GM12873 (cell line): ENCODE data around the gene GOLGA5.

Experiments used
- CTCF ChIP-seq: IDR thresholded peaks from 2 replicates; pipeline ENCODE4 v1.5.1; 2012; ENCODE audit warnings: low read depth, mild to moderate bottlenecking, moderate library complexity, low read length, control low read depth; ENCODE audit not compliant: insufficient read depth; ENCODE audit errors: missing control alignments

The GOLGA5 gene

GRCh38 chr14:92800012-92800411 lies 5.9 kb downstream of the GOLGA5 start:
- no peak for TF ChIP-seq CTCF

GRCh38 chr14:92800525-92800924 lies 6.4 kb downstream of the GOLGA5 start:
- no peak for TF ChIP-seq CTCF

- TF ChIP-seq CTCF: no peak
Observed at GRCh38 chr14:92801917-92802316, 7.8 kb downstream of the GOLGA5 start.

- no peak for TF ChIP-seq CTCF
Observed at GRCh38 chr14:92802678-92803077, 8.6 kb downstream of the GOLGA5 start.

GRCh38 chr14:92813201-92813600 lies 19.1 kb downstream of the GOLGA5 start:
- TF ChIP-seq CTCF: no peak

- no peak for TF ChIP-seq CTCF
Observed at GRCh38 chr14:92819011-92819597, 25.0 kb downstream of the GOLGA5 start.

- TF ChIP-seq CTCF: no peak
Observed at GRCh38 chr14:92830902-92831301, 36.8 kb downstream of the GOLGA5 start.

- no peak for TF ChIP-seq CTCF
Observed at GRCh38 chr14:92832137-92832700, 38.1 kb downstream of the GOLGA5 start.
